HL-60 (cell line): ENCODE data around the gene CDKN2B.

Experiments used
- GABPA ChIP-seq: IDR thresholded peaks from 2 replicates; pipeline ENCODE4 v1.6.1; 2012; ENCODE audit warnings: low read depth
- POLR2AphosphoS5 ChIP-seq: IDR thresholded peaks from 2 replicates; pipeline ENCODE4 v1.6.1; 2012; ENCODE audit warnings: low read depth
- REST ChIP-seq: IDR thresholded peaks from 2 replicates; pipeline ENCODE4 v1.6.1; 2012; ENCODE audit warnings: low read depth; ENCODE audit not compliant: insufficient replicate concordance
- TF ChIP-seq, protein P1 (sequence below): IDR thresholded peaks from one replicate; pipeline ENCODE4 v1.5.1; 2011; ENCODE audit warnings: low read length, control low read depth, inconsistent platforms; ENCODE audit not compliant: insufficient read depth

DNA sequence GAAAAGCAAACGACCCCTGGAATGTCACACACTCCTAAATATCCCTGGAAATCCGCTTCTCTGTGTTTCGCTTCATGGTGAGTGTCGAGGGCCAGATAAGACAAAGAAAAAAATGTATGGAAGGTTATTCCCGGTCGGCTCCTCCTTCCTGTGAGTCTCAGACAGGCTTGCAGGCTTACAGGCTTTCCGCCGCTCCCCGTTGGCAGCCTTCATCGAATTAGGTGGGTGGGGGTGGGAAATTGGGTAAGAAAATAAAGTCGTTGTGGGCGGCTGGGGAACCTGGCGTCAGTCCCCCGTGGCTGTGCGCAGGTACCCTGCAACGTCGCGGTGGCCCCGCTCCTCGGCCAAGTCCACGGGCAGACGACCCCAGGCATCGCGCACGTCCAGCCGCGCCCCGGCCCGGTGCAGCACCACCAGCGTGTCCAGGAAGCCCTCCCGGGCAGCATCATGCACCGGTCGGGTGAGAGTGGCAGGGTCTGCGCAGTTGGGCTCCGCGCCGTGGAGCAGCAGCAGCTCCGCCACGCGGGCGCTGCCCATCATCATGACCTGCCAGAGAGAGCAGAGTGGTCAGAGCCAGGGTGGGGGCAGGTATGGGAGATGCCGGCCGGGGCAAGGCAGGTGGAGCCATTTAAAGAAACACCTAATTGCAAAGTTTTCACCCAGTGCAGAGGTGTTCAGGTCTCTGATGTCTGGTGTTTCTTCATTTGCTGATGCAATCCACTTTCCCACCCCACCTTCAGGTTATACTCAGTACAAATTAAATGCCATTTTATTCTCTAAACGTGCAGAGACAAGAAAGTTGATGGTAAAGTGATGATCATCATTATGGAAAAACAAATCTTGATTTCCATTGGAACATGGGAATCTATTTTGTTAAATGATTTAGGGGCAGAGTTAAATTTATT lies 3.2 kb downstream of the CDKN2B start:
- TF ChIP-seq, protein P1, sequence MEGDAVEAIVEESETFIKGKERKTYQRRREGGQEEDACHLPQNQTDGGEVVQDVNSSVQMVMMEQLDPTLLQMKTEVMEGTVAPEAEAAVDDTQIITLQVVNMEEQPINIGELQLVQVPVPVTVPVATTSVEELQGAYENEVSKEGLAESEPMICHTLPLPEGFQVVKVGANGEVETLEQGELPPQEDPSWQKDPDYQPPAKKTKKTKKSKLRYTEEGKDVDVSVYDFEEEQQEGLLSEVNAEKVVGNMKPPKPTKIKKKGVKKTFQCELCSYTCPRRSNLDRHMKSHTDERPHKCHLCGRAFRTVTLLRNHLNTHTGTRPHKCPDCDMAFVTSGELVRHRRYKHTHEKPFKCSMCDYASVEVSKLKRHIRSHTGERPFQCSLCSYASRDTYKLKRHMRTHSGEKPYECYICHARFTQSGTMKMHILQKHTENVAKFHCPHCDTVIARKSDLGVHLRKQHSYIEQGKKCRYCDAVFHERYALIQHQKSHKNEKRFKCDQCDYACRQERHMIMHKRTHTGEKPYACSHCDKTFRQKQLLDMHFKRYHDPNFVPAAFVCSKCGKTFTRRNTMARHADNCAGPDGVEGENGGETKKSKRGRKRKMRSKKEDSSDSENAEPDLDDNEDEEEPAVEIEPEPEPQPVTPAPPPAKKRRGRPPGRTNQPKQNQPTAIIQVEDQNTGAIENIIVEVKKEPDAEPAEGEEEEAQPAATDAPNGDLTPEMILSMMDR, result no peak
- TF ChIP-seq GABPA (no peak), REST (no peak), POLR2AphosphoS5 (no peak)
